EL (cell line): ENCODE results near the gene LEFTY1.
"Not testable (repeated sequence)": the region's sequence is repeated elsewhere in the genome, so short reads cannot be mapped to it uniquely, and the experiment has no call there.

ENCODE experiments used
- DNase-seq: peaks from one replicate; pipeline ENCODE4 v3.0.0-alpha.2; 2016

Gene LEFTY1

GRCh38 chr1:225888898-225889601, at the start of gene LEFTY1:
LEFTY1 (minus strand) TSS chr1:225889146; CDS start chr1:225889066, 80 bp downstream.
- DNase-seq, result no peak

- DNase-seq, result no peak
Observed at GRCh38 chr1:225937048-225937968, 48.4 kb upstream of the LEFTY1 start.

GRCh38 chr1:225936523-225936922, 47.6 kb upstream of the LEFTY1 start:
- DNase-seq, result no peak

GRCh38 chr1:225936086-225936485, 47.1 kb upstream of the LEFTY1 start:
- DNase-seq, result not testable (repeated sequence)

GRCh38 chr1:225934711-225935110, 45.8 kb upstream of the LEFTY1 start:
- no peak for DNase-seq

GRCh38 chr1:225933072-225933471, 44.1 kb upstream of the LEFTY1 start:
- DNase-seq, result peak; percentile 69

- no peak for DNase-seq
Observed at GRCh38 chr1:225931270-225932136, 42.6 kb upstream of the LEFTY1 start.

- DNase-seq, result no peak
Observed at GRCh38 chr1:225930566-225930965, 41.6 kb upstream of the LEFTY1 start.

- not testable (repeated sequence) for DNase-seq
Observed at GRCh38 chr1:225929462-225929861, 40.5 kb upstream of the LEFTY1 start.

- no peak for DNase-seq
Observed at GRCh38 chr1:225928186-225929175, 39.5 kb upstream of the LEFTY1 start.

- peak; percentile 30 for DNase-seq
Observed at GRCh38 chr1:225926551-225927113, 37.7 kb upstream of the LEFTY1 start.

GRCh38 chr1:225923692-225924555, 35.0 kb upstream of the LEFTY1 start, which contains the start of gene PYCR2:
PYCR2 (minus strand) TSS chr1:225924250; CDS start chr1:225924110, 140 bp downstream.
- DNase-seq, result peak; percentile 96

GRCh38 chr1:225923381-225923691, 34.4 kb upstream of the LEFTY1 start:
- no peak for DNase-seq

GRCh38 chr1:225921734-225922709, 33.1 kb upstream of the LEFTY1 start:
- DNase-seq, result peak; percentile 18

GRCh38 chr1:225919906-225920305, 31.0 kb upstream of the LEFTY1 start:
- peak; percentile 87 for DNase-seq

GRCh38 chr1:225918280-225918679, 29.3 kb upstream of the LEFTY1 start:
- DNase-seq, result no peak

- peak; percentile 15 for DNase-seq
Observed at GRCh38 chr1:225917536-225917935, 28.6 kb upstream of the LEFTY1 start.

- no peak for DNase-seq
Observed at GRCh38 chr1:225917101-225917500, 28.2 kb upstream of the LEFTY1 start.

- no peak for DNase-seq
Observed at GRCh38 chr1:225915538-225915991, 26.6 kb upstream of the LEFTY1 start.
